Skeletal muscle satellite cell (primary cell): Measurements from ENCODE around the gene JPH4.

ENCODE experiments used
- H3K27me3 ChIP-seq: 2 replicates; pipeline ENCODE4 v1.7.0; 2013; ENCODE audit warnings: low read length; ENCODE audit not compliant: control insufficient read depth, insufficient read depth
- H3K36me3 ChIP-seq: 2 replicates; pipeline ENCODE4 v1.7.0; 2013; ENCODE audit warnings: mild to moderate bottlenecking, control low read depth, low read length; ENCODE audit not compliant: insufficient read depth
- H3K4me1 ChIP-seq: 2 replicates; pipeline ENCODE4 v1.7.0; 2013; ENCODE audit warnings: low read length; ENCODE audit not compliant: control insufficient read depth, insufficient read depth
- H3K4me2 ChIP-seq: 2 replicates; pipeline ENCODE4 v1.7.0; 2013; ENCODE audit warnings: mild to moderate bottlenecking, low read length
- H3K4me3 ChIP-seq: 2 replicates; pipeline ENCODE4 v1.7.0; 2013; ENCODE audit warnings: low read length
- H3K9ac ChIP-seq: 2 replicates; pipeline ENCODE4 v1.7.0; 2013; ENCODE audit warnings: mild to moderate bottlenecking, low read depth, low read length, moderate library complexity
- H3K9me3 ChIP-seq: replicated peaks from 2 replicates; pipeline ENCODE4 v1.7.0; 2013; ENCODE audit warnings: mild to moderate bottlenecking, control low read depth, low read length

Gene JPH4

DNA sequence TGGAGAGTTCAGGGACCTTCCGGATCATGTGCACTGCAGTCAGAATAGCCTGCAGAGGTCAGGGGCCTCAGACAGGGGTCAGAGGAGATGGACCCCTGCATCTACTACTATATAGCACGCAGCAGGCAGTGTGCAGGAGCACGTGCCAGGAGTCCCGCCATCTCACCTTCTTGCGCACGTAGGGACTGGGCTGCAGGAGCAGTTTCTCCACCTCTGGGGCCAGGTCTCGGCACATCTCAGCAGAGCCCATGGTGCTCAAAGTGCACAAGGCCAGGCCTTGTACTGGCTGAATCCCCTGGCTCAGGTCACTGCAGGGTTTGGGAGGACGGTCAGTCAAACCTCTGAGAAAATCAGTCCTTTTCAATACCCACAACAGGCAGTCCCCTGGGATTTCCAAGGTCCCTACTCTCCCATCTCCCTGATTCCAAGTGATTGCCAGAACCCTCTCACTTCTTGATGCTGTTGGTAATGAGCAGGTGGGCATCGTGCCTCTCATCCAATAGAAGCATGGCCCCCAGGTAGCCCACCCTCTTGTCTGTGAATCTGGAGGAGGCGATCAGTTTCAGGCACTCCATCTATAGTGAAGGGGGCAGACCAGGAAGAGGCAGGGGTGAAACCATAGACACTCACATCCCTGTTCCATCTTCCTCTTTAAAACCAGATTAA is 12.3 kb downstream of the JPH4 start:
- Histone ChIP-seq H3K4me2 (peak overlapping the region; percentile 96), H3K4me1 (peaks cover 13% of the 10 kb centered on the region), H3K9me3 (no peaks in the 10 kb centered on the region), H3K27me3 (no peaks in the 10 kb centered on the region), H3K36me3 (no peaks in the 10 kb centered on the region), H3K4me3 (peak overlapping the region; percentile 76), H3K9ac (no peak overlapping the region)

- no peak overlapping the region for H3K9ac ChIP-seq
- H3K36me3 ChIP-seq, result no peaks in the 10 kb centered on the region
- peaks cover 13% of the 10 kb centered on the region for H3K4me1 ChIP-seq
- no peak overlapping the region for H3K4me2 ChIP-seq
- H3K27me3 ChIP-seq, result no peaks in the 10 kb centered on the region
- no peak overlapping the region for H3K4me3 ChIP-seq
- no peaks in the 10 kb centered on the region for H3K9me3 ChIP-seq
Measured at GRCh38 chr14:23565626-23566025, 13.0 kb downstream of the JPH4 start.

DNA sequence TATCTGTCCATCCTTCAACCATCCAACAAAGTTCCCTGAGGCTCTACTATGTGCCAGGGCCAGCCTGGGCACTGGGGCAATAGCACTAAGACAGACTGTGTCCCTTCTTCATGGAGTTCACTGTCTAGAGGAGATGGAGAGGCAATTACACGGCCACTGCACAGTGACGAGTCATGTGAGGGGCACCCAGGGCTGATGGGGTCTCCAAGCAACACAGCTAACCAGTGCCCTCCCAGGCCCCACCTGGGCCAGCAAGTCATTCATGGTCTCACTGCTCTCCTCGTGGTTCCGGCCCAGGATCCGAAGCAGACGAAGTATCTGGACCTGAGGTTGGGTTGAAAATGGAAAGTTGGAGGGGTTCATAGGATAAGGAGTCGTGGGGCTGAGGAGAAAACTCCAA is 13.7 kb downstream of the JPH4 start:
- Histone ChIP-seq H3K4me3 (no peak overlapping the region), H3K4me1 (peaks cover 16% of the 10 kb centered on the region), H3K4me2 (no peak overlapping the region), H3K36me3 (peaks cover 6% of the 10 kb centered on the region), H3K27me3 (no peaks in the 10 kb centered on the region), H3K9me3 (no peaks in the 10 kb centered on the region), H3K9ac (no peak overlapping the region)

GRCh38 chr14:23564181-23564812 is 14.3 kb downstream of the JPH4 start:
- no peak overlapping the region for H3K4me3 ChIP-seq
- no peak overlapping the region for H3K4me2 ChIP-seq
- H3K4me1 ChIP-seq, result peaks cover 19% of the 10 kb centered on the region
- H3K9me3 ChIP-seq, result no peaks in the 10 kb centered on the region
- no peaks in the 10 kb centered on the region for H3K27me3 ChIP-seq
- peaks cover 7% of the 10 kb centered on the region for H3K36me3 ChIP-seq
- H3K9ac ChIP-seq, result no peak overlapping the region

- Histone ChIP-seq H3K4me3 (no peak overlapping the region), H3K36me3 (peaks cover 7% of the 10 kb centered on the region), H3K4me1 (peaks cover 19% of the 10 kb centered on the region), H3K27me3 (no peaks in the 10 kb centered on the region), H3K9ac (no peak overlapping the region), H3K9me3 (no peaks in the 10 kb centered on the region), H3K4me2 (no peak overlapping the region)
Measured at GRCh38 chr14:23563473-23564180, 15.0 kb downstream of the JPH4 start.

DNA sequence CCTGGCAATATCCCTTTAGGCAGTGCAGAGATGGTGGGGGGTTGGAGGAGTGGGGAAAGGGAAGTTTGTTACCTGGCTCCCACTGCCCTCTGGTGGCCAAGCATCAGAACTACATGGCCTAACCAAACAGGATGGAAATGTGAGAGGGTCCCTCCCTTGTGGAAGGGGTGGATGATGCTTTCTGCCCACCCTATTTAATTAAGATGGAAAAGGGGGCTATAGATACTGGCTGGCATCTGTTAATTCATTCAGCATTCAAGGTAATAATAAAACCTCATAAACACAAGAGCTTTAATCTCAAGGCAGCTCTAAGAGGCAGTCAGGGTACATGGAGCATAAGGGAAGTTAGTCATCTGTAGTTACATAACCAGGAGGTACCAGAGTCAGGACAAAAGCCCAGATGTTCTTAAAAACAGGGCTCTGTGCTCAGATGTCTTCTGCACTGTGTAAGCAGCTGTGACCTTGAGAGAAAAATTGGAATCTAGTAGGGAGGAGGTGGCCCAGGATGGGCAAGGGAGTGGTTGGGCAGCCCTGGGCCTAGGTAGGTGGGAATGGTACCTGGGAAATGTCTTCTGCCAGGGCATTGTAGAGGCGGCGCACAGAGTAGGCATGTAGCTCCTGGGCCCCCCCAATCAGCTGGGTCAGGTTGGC is 15.6 kb downstream of the JPH4 start:
- Histone ChIP-seq H3K27me3 (no peaks in the 10 kb centered on the region), H3K4me1 (peaks cover 19% of the 10 kb centered on the region), H3K4me3 (no peak overlapping the region), H3K9ac (no peak overlapping the region), H3K36me3 (peaks cover 7% of the 10 kb centered on the region), H3K9me3 (no peaks in the 10 kb centered on the region), H3K4me2 (no peak overlapping the region)

DNA sequence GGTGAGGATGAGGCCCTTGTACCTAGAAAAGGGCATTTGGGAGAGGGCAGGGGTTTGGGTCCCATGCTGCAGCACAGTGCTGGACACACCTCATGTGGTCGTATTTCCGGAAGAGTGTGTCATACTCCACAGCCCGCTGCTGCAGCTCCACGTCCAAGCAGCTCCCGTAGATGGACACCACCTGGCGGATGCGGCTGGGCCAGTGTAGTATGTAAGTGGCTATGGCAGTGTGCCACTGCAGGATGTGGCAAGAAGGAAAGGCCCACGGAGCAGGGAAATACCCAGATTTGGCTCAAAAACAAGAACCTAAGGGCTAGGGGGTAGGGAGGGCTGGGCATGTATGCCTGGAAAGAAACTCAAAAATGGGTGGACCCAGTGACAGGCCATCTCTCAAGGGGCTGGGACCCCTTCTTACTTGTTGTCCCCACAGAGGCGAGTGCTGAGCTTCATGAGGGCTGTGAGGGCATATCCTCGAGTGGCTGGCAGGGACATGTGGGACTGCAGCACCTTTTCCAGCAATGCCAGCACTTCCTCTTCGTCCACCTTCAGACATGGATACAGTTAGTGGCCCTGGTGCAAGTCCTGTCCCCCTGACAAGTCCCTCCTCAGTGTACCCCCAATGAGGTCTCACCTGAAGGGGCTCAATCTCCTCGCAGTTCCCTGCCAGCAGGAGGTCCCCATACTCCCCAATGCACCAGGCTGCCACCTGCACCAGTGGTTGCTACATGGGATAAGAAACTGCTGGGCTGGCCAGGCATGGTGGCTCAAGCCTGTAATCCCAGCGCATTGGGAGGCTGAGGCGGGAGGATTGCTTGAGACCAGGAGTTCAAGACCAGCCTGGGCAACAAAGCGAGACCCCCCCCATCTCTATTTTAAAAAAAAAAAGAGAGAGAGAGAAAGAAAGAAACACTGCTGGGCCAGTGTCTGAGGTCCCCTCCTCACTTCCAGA is 16.4 kb downstream of the JPH4 start:
- H3K4me3 ChIP-seq, result no peak overlapping the region
- no peaks in the 10 kb centered on the region for H3K27me3 ChIP-seq
- H3K4me1 ChIP-seq, result peaks cover 20% of the 10 kb centered on the region
- no peaks in the 10 kb centered on the region for H3K9me3 ChIP-seq
- no peak overlapping the region for H3K4me2 ChIP-seq
- peaks cover 7% of the 10 kb centered on the region for H3K36me3 ChIP-seq
- no peak overlapping the region for H3K9ac ChIP-seq

DNA sequence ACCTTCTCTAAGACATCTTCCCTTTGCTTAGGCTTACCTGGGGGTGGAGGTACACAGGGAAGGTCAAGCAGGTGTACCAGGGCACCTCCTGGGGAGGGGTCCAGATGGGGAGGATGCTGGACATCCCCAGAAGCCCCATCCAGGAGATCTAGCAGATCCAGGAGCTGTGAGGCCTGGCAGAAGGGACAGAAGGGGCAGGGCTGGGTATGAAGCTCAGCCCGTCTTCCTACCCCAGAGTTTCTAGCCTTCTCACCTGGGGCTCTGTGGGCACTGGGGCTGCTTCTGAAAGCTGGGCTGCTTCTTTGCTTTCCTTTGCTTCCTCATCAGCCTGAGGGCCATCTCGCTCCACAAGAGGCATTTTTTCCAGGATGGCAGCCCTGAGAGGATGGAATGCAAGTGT is 17.3 kb downstream of the JPH4 start:
- Histone ChIP-seq H3K4me3 (no peak overlapping the region), H3K4me1 (peaks cover 19% of the 10 kb centered on the region), H3K9ac (no peak overlapping the region), H3K9me3 (no peaks in the 10 kb centered on the region), H3K27me3 (no peaks in the 10 kb centered on the region), H3K4me2 (no peak overlapping the region), H3K36me3 (peaks cover 7% of the 10 kb centered on the region)

DNA sequence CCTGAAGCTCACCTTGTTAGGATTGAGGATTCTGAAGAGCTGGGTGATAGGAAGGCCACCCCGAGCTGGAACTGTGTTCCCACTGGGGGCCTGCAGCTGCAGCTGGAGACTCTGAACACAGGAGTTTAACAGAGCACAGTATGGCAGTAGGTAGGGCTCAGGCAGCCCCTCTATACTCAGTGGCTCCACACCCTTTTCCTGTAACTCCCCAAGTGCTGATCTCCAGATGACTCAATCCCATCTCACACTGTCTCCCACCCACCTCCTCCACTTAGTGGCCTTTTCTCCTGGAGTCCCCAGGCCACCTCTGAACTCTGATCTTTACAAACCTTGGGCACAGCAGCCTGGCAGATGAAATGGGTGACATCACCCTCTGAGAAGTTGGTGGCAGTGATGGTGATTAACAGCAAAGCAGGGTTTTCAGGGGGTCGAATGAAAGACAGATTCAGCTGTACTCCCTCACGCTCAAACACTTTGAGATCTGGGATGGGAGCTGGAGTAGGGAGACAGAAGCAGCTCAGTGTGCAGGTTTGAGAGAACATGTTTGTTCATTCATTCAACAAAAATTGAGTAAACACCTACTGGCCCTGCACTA is 18.6 kb downstream of the JPH4 start:
- no peaks in the 10 kb centered on the region for H3K27me3 ChIP-seq
- H3K36me3 ChIP-seq, result peaks cover 7% of the 10 kb centered on the region
- H3K4me1 ChIP-seq, result peaks cover 19% of the 10 kb centered on the region

GRCh38 chr14:23559010-23559925 is 19.3 kb downstream of the JPH4 start:
- Histone ChIP-seq H3K9ac (no peak overlapping the region), H3K4me1 (peaks cover 19% of the 10 kb centered on the region), H3K9me3 (no peaks in the 10 kb centered on the region), H3K4me2 (no peak overlapping the region), H3K27me3 (no peaks in the 10 kb centered on the region), H3K36me3 (peaks cover 7% of the 10 kb centered on the region), H3K4me3 (no peak overlapping the region)

More for the DNA sequence above, 18.6 kb downstream of the JPH4 start:
- H3K4me3 ChIP-seq, result no peak overlapping the region
- H3K9ac ChIP-seq, result no peak overlapping the region
- no peaks in the 10 kb centered on the region for H3K9me3 ChIP-seq
- H3K4me2 ChIP-seq, result no peak overlapping the region
